IMR-90 (cell line): ENCODE data around the gene NEXMIF. TPM values are rescaled to one million over a fixed set of nuclear protein-coding genes. Genes with fewer than 3 reads are reported as not detected.

ENCODE experiments used
- ATAC-seq: fragments of 200-7000 bp; cut with Tn5 transposase; 2 replicates; pipeline ENCODE4 v1.9.1; 2020; ENCODE audit warnings: low read depth, mild to moderate bottlenecking, moderate library complexity
- BruUV-seq: library from RNA; stranded (reverse); fragments of 400-500 nt; replicated peaks from 2 replicates; lab custom pipeline; 2021; lab: Mats Ljungman, UMichigan
- CTCF ChIA-PET: fragments of 300-600 bp; formaldehyde crosslinking; extraction: SDS; loops from one replicate; lab custom pipeline; 2021; ENCODE audit warnings: antibody characterized with exemption; lab: Yijun Ruan, JAX
- POLR2A ChIA-PET: fragments of 300-600 bp; sonication (Branson Sonifier 250); formaldehyde crosslinking; loops from one replicate; lab custom pipeline; 2022; ENCODE audit warnings: antibody characterized with exemption; ENCODE audit not compliant: unreplicated experiment; lab: Charles Lee
- DNase-seq: peaks from one replicate; pipeline ENCODE4 v3.0.0; 2013
- H2AFZ ChIP-seq: replicated peaks from 2 replicates; pipeline ENCODE3; 2013; ENCODE audit warnings: low read length, mild to moderate bottlenecking; ENCODE audit not compliant: poor library complexity
- H2AK5ac ChIP-seq: 2 replicates; pipeline ENCODE4 v1.6.1; 2013; ENCODE audit warnings: low read depth, low read length, inconsistent platforms
- H2AK9ac ChIP-seq: replicated peaks from 2 replicates; pipeline ENCODE3; 2013; ENCODE audit warnings: mild to moderate bottlenecking, low read depth, low read length, moderate library complexity; ENCODE audit not compliant: poor library complexity
- H2BK120ac ChIP-seq: 2 replicates; pipeline ENCODE4 v1.6.1; 2013; ENCODE audit warnings: low read depth, low read length, inconsistent platforms
- H2BK15ac ChIP-seq: 3 replicates; pipeline ENCODE4 v1.6.1; 2013; ENCODE audit warnings: low read depth, low read length, inconsistent platforms
- H2BK20ac ChIP-seq: 2 replicates; pipeline ENCODE4 v1.6.1; 2013; ENCODE audit warnings: low read depth, mild to moderate bottlenecking, inconsistent platforms, low read length, moderate library complexity
- H2BK5ac ChIP-seq: 2 replicates; pipeline ENCODE4 v1.6.1; 2013; ENCODE audit warnings: mild to moderate bottlenecking, low read depth, low read length, inconsistent platforms; ENCODE audit not compliant: poor library complexity, severe bottlenecking
- H3K14ac ChIP-seq: replicated peaks from 2 replicates; pipeline ENCODE4 v1.6.1; 2013; ENCODE audit warnings: low read depth, low read length, inconsistent platforms
- H3K18ac ChIP-seq: 2 replicates; pipeline ENCODE4 v1.6.1; 2013; ENCODE audit warnings: low read depth, low read length, control low read depth
- H3K23ac ChIP-seq: 2 replicates; pipeline ENCODE4 v1.6.1; 2013; ENCODE audit warnings: low read depth, low read length, inconsistent platforms
- H3K27ac ChIP-seq: 2 replicates; pipeline ENCODE4 v1.5.1; 2013; ENCODE audit warnings: mild to moderate bottlenecking, control low read depth, low read length; ENCODE audit not compliant: insufficient read depth
- H3K27me3 ChIP-seq: 2 replicates; pipeline ENCODE4 v1.6.1; 2013; ENCODE audit warnings: low read length; ENCODE audit not compliant: control insufficient read depth, insufficient read depth
- H3K36me3 ChIP-seq: 2 replicates; pipeline ENCODE4 v1.6.1; 2013; ENCODE audit warnings: low read length, mixed read lengths; ENCODE audit not compliant: control insufficient read depth, insufficient read depth
- H3K4ac ChIP-seq: 2 replicates; pipeline ENCODE4 v1.6.1; 2013; ENCODE audit warnings: low read depth, low read length, inconsistent platforms
- H3K4me1 ChIP-seq: 2 replicates; pipeline ENCODE4 v1.6.1; 2013; ENCODE audit warnings: low read length, mixed read lengths; ENCODE audit not compliant: control insufficient read depth, insufficient read depth
- H3K4me2 ChIP-seq: 2 replicates; pipeline ENCODE4 v1.6.1; 2013; ENCODE audit warnings: low read depth, mild to moderate bottlenecking, control low read depth, low read length, moderate library complexity
- H3K4me3 ChIP-seq: 2 replicates; pipeline ENCODE4 v1.5.1; 2013; ENCODE audit warnings: low read depth, mild to moderate bottlenecking, control low read depth, low read length, moderate library complexity; ENCODE audit not compliant: insufficient read depth
- H3K56ac ChIP-seq: 2 replicates; pipeline ENCODE4 v1.6.1; 2013; ENCODE audit warnings: low read length, inconsistent platforms; ENCODE audit not compliant: insufficient read depth; ENCODE audit errors: extremely low read depth
- H3K79me1 ChIP-seq, 2 experiments: 2 replicates each; pipeline ENCODE4 v1.6.1; 2013; ENCODE audit warnings: low read length in 2 of 2, inconsistent platforms in 1 of 2, low read depth in 1 of 2
- H3K9ac ChIP-seq: 2 replicates; pipeline ENCODE4 v1.6.1; 2013; ENCODE audit warnings: low read depth, low read length, control low read depth
- H3K9me1 ChIP-seq: 2 replicates; pipeline ENCODE4 v1.6.1; 2013; ENCODE audit warnings: low read length, inconsistent platforms; ENCODE audit not compliant: insufficient read depth
- H3K9me3 ChIP-seq: 2 replicates; pipeline ENCODE4 v1.6.1; 2013; ENCODE audit warnings: low read length; ENCODE audit not compliant: control insufficient read depth, insufficient read depth
- H4K20me1 ChIP-seq: 2 replicates; pipeline ENCODE4 v1.6.1; 2013; ENCODE audit warnings: low read length, inconsistent platforms; ENCODE audit not compliant: insufficient read depth
- H4K5ac ChIP-seq: 2 replicates; pipeline ENCODE4 v1.6.1; 2013; ENCODE audit warnings: mild to moderate bottlenecking, low read depth, low read length, control low read depth
- H4K8ac ChIP-seq, 2 experiments: 2 replicates each; pipeline ENCODE4 v1.6.1; 2013; ENCODE audit warnings: low read depth in 2 of 2, low read length in 2 of 2, control low read depth in 1 of 2, inconsistent platforms in 1 of 2
- H4K91ac ChIP-seq: 2 replicates; pipeline ENCODE4 v1.6.1; 2013; ENCODE audit warnings: low read depth, low read length, inconsistent platforms; ENCODE audit not compliant: insufficient read depth
- BHLHE40 ChIP-seq: fragments of 150-350 bp; IDR thresholded peaks from 2 replicates; pipeline ENCODE4 v1.6.1; 2016; ENCODE audit warnings: mild to moderate bottlenecking, low read depth, low read length
- CEBPB ChIP-seq: IDR thresholded peaks from 2 replicates; pipeline ENCODE4 v1.6.1; 2012; ENCODE audit warnings: low read depth, low read length, improper control_type of control experiment
- CHD1 ChIP-seq: IDR thresholded peaks from 2 replicates; pipeline ENCODE4 v1.6.1; 2012; ENCODE audit warnings: low read depth, low read length, improper control_type of control experiment
- ELK1 ChIP-seq: fragments of 150-350 bp; IDR thresholded peaks from 2 replicates; pipeline ENCODE4 v1.6.1; 2016; ENCODE audit warnings: low read depth, mild to moderate bottlenecking, low read length, moderate library complexity, borderline replicate concordance
- FOS ChIP-seq: fragments of 150-350 bp; IDR thresholded peaks from 2 replicates; pipeline ENCODE4 v1.6.1; 2016; ENCODE audit warnings: low read depth, low read length
- MAFK ChIP-seq: IDR thresholded peaks from 2 replicates; pipeline ENCODE4 v1.6.1; 2012; ENCODE audit warnings: low read depth, low read length, improper control_type of control experiment
- MAZ ChIP-seq: IDR thresholded peaks from 2 replicates; pipeline ENCODE4 v1.6.1; 2012; ENCODE audit warnings: low read depth, mild to moderate bottlenecking, low read length, improper control_type of control experiment, moderate library complexity, borderline replicate concordance
- MXI1 ChIP-seq: IDR thresholded peaks from 2 replicates; pipeline ENCODE4 v1.6.1; 2012; ENCODE audit warnings: low read depth, mild to moderate bottlenecking, low read length, moderate library complexity, borderline replicate concordance
- NFE2L2 ChIP-seq: fragments of 150-350 bp; IDR thresholded peaks from 2 replicates; pipeline ENCODE4 v1.6.1; 2016; ENCODE audit warnings: low read depth, mild to moderate bottlenecking, low read length
- POLR2A ChIP-seq: IDR thresholded peaks from 2 replicates; pipeline ENCODE4 v1.6.1; 2012; ENCODE audit warnings: mild to moderate bottlenecking, low read depth, low read length
- RAD21 ChIP-seq: IDR thresholded peaks from 2 replicates; pipeline ENCODE4 v1.6.1; 2012; ENCODE audit warnings: low read length, improper control_type of control experiment
- RCOR1 ChIP-seq: IDR thresholded peaks from 2 replicates; pipeline ENCODE4 v1.6.1; 2012; ENCODE audit warnings: mild to moderate bottlenecking, low read length, improper control_type of control experiment; ENCODE audit not compliant: insufficient replicate concordance
- RFX5 ChIP-seq: IDR thresholded peaks from 2 replicates; pipeline ENCODE4 v1.8.0; 2012; ENCODE audit warnings: low read depth, mild to moderate bottlenecking, low read length, moderate library complexity
- SMC3 ChIP-seq: fragments of 150-350 bp; IDR thresholded peaks from 2 replicates; pipeline ENCODE4 v1.6.1; 2016; ENCODE audit warnings: low read depth, mild to moderate bottlenecking, antibody characterized with exemption, low read length, moderate library complexity
- USF2 ChIP-seq: fragments of 150-350 bp; IDR thresholded peaks from 2 replicates; pipeline ENCODE4 v1.6.1; 2017; ENCODE audit warnings: mild to moderate bottlenecking, antibody characterized with exemption, low read length, low read depth
- WGBS, 2 experiments: methylation state at CpG; one replicate each; pipeline versions ENCODE4 v1.1.5 to v1.1.7; 2013; ENCODE audit warnings: missing lambda C conversion rate in 2 of 2; ENCODE audit not compliant: insufficient read length in 1 of 2; ENCODE audit errors: extremely low coverage in 2 of 2; 5-methylcytosine and 5-hydroxymethylcytosine counted together
- dilution Hi-C: fragments of 300-500 bp; cut with HindIII; formaldehyde crosslinking; loops from one replicate; pipeline ENCODE4 v1.14.3; 2018; ENCODE audit warnings: low sequenced_read_pairs; ENCODE audit not compliant: unreplicated experiment
- in situ Hi-C: fragments of 300-500 bp; cut with MboI; formaldehyde crosslinking; loops from 3 replicates; pipeline ENCODE4 v1.14.3; 2019; ENCODE audit warnings: low sequenced_read_pairs, inconsistent platforms, mixed read lengths
- intact Hi-C: fragments of 100-400 bp; cut with micrococcal nuclease; formaldehyde crosslinking; loops from 2 replicates; pipeline ENCODE4 v1.10.0; 2022
- polyA plus RNA-seq, 3 experiments: library from polyadenylated mRNA; depleted of rRNA; stranded (reverse); fragments of >200 nt; gene quantifications; 2 replicates each; pipeline ENCODE4 v1.2.3, GENCODE V29; 2012; ENCODE audit warnings: low replicate concordance in 1 of 3
- total RNA-seq: library from RNA; depleted of rRNA; stranded (reverse); fragments of >200 nt; gene quantifications from 2 replicates; pipeline ENCODE4 v1.2.3, GENCODE V29; 2012
- TF ChIP-seq, protein P1 (sequence below): conservative IDR thresholded peaks from 2 replicates; pipeline ENCODE4 v1.5.1; 2012; ENCODE audit warnings: mild to moderate bottlenecking, low read depth, low read length, improper control_type of control experiment

Gene NEXMIF
- total and polyA plus RNA-seq, 2 of the 4 experiments (the other 2 are of a cell fraction), result not detected

DNA sequence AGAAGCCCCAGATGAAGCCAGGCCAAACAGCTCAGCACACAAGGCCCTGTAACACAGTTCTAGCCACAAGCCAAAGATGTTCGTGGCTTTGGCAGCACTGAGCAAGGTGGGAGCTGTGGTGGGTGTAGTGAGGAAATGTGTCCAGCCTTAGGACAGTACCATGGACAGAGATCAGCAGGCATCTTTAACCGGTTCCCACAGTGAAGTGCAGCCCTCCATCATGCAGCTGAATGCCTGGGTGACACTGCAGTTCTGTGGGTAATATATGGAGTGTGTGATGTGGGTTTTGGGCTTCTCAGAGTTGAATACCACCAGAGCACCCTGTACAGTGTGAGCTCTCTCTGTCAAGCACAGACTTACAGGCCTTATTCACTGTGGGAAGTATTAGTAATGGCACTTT is 6.0 kb upstream of the NEXMIF start:
- in situ Hi-C loops (no loop called here), intact Hi-C loops (no loop called here), dilution Hi-C loops (no loop called here)
- H3K9me1 ChIP-seq, result no peaks in the 10 kb centered on the region
- no peak overlapping the region for H2BK20ac ChIP-seq
- no peak overlapping the region for H3K14ac ChIP-seq
- H3K23ac ChIP-seq, result no peak overlapping the region
- ChIA-PET CTCF (no interaction called here), POLR2A (no interaction called here)
- no peak overlapping the region for H2AFZ ChIP-seq
- H2BK120ac ChIP-seq, result no peak overlapping the region
- no peak for TF ChIP-seq ELK1
- TF ChIP-seq RFX5, result no peak
- TF ChIP-seq MXI1, result no peak
- no peak for TF ChIP-seq MAFK
- TF ChIP-seq USF2, result no peak
- TF ChIP-seq RCOR1, result no peak
- TF ChIP-seq FOS, result no peak
- no peak for TF ChIP-seq NFE2L2
- no peak for TF ChIP-seq MAZ
- no peak for TF ChIP-seq SMC3
- TF ChIP-seq RAD21, result no peak
- no peak for TF ChIP-seq CEBPB
- no peak for TF ChIP-seq BHLHE40
- TF ChIP-seq CHD1, result no peak
- no peak for TF ChIP-seq POLR2A
- TF ChIP-seq, protein P1, sequence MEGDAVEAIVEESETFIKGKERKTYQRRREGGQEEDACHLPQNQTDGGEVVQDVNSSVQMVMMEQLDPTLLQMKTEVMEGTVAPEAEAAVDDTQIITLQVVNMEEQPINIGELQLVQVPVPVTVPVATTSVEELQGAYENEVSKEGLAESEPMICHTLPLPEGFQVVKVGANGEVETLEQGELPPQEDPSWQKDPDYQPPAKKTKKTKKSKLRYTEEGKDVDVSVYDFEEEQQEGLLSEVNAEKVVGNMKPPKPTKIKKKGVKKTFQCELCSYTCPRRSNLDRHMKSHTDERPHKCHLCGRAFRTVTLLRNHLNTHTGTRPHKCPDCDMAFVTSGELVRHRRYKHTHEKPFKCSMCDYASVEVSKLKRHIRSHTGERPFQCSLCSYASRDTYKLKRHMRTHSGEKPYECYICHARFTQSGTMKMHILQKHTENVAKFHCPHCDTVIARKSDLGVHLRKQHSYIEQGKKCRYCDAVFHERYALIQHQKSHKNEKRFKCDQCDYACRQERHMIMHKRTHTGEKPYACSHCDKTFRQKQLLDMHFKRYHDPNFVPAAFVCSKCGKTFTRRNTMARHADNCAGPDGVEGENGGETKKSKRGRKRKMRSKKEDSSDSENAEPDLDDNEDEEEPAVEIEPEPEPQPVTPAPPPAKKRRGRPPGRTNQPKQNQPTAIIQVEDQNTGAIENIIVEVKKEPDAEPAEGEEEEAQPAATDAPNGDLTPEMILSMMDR, result no peak
- H3K79me1 ChIP-seq, result no peaks in the 10 kb centered on the region
- peaks cover 2% of the 10 kb centered on the region; the same call in 1 of the 2 replicates for H3K27me3 ChIP-seq
- no peaks in the 10 kb centered on the region for H3K9me3 ChIP-seq
- no TSS peak for BruUV-seq
- DNase-seq (no peak), ATAC-seq (0 out of 2 replicates have a peak, but pooled peaks have one; percentile 42)
- no peak overlapping the region for H4K5ac ChIP-seq
- no peak overlapping the region for H3K18ac ChIP-seq
- no peak overlapping the region for H3K4me3 ChIP-seq
- no peak overlapping the region for H2BK15ac ChIP-seq
- no CpG with 5 or more reads among the region's 2 CpGs for WGBS, 2 experiments
- no peak overlapping the region for H4K91ac ChIP-seq
- no peak overlapping the region for H3K56ac ChIP-seq
- no peaks in the 10 kb centered on the region for H4K20me1 ChIP-seq
- H4K8ac ChIP-seq, result no peak overlapping the region
- H2AK9ac ChIP-seq, result no peak overlapping the region
- H3K36me3 ChIP-seq, result no peaks in the 10 kb centered on the region
- H2BK5ac ChIP-seq, result no peak overlapping the region
- H3K9ac ChIP-seq, result no peak overlapping the region
- no peak overlapping the region for H2AK5ac ChIP-seq
- H3K4me2 ChIP-seq, result no peak overlapping the region
- H3K4me1 ChIP-seq, result no peaks in the 10 kb centered on the region
- no peak overlapping the region for H3K27ac ChIP-seq
- no peak overlapping the region for H3K4ac ChIP-seq
